HCT116 (cell line): ENCODE measurements around the gene LRP2. TPM values are rescaled to one million over a fixed set of nuclear protein-coding genes. Genes with fewer than 3 reads are reported as not detected.

Experiments
- ATAC-seq: fragments of 200-7000 bp; cut with Tn5 transposase; 2 replicates; pipeline ENCODE4 v1.9.1; 2020; ENCODE audit warnings: mild to moderate bottlenecking, moderate library complexity
- BruUV-seq: library from RNA; stranded (reverse); fragments of 400-500 nt; replicated peaks from 2 replicates; lab custom pipeline; 2021; lab: Mats Ljungman, UMichigan
- CTCF ChIA-PET: fragments of 300-600 bp; sonication (Branson Sonifier 250); formaldehyde crosslinking; loops from one replicate; lab custom pipeline; 2021; ENCODE audit warnings: antibody characterized with exemption; lab: Charles Lee
- POLR2A ChIA-PET: fragments of 300-600, 350-600 bp; sonication (Branson Sonifier 250); formaldehyde crosslinking; loops from one replicate; lab custom pipeline; 2021; ENCODE audit warnings: antibody characterized with exemption; lab: Charles Lee
- RAD21 ChIA-PET, 2 experiments: fragments of 300-600 bp; sonication (Branson Sonifier 250); formaldehyde crosslinking; loops; one replicate each; lab custom pipeline; 2023; ENCODE audit warnings: low total read pairs in 2 of 2; ENCODE audit not compliant: uncharacterized antibody in 2 of 2, unreplicated experiment in 2 of 2, low non-redundant PET in 1 of 2; lab: Charles Lee
- DNase-seq: peaks from one replicate; pipeline ENCODE4 v3.0.0-alpha.2; 2010; ENCODE audit warnings: low read depth, low spot score
- H2AFZ ChIP-seq: fragments of 200-600 bp; shearing (Covaris generic), sonication (generic); 2 replicates; pipeline ENCODE4 v1.6.1; 2017; ENCODE audit warnings: low read depth, mixed run types, mixed read lengths, antibody characterized with exemption, low read length; ENCODE audit not compliant: poor library complexity, severe bottlenecking
- H3K27ac ChIP-seq: 2 replicates; pipeline ENCODE4 v1.5.1; 2012; ENCODE audit warnings: low read depth, low read length
- H3K27me3 ChIP-seq: fragments of 200-600 bp; sonication (generic); 2 replicates; pipeline ENCODE4 v1.6.1; 2016; ENCODE audit warnings: mixed run types, low read length, mixed read lengths; ENCODE audit not compliant: insufficient read depth
- H3K36me3 ChIP-seq, 2 experiments: fragments of 200-500 bp in 1 of 2; fragments of 200-600 bp in 1 of 2; sonication (Bioruptor generic) in 1 of 2; sonication (generic) in 1 of 2; 2 replicates each; pipeline versions ENCODE4 v1.5.1 to v1.6.1; 2014 to 2016; ENCODE audit warnings: low read length in 2 of 2, inconsistent platforms in 1 of 2, mixed read lengths in 1 of 2, mixed run types in 1 of 2; ENCODE audit not compliant: insufficient read depth in 2 of 2, control insufficient read depth in 1 of 2
- H3K4me1 ChIP-seq, 2 experiments: fragments of 200-600 bp in 1 of 2; sonication (generic) in 1 of 2; 2 replicates each; pipeline versions ENCODE4 v1.5.1 to v1.6.1; 2012 to 2017; ENCODE audit warnings: low read length in 2 of 2, inconsistent platforms in 1 of 2, mild to moderate bottlenecking in 1 of 2, mixed read lengths in 1 of 2, mixed run types in 1 of 2, moderate library complexity in 1 of 2; ENCODE audit not compliant: insufficient read depth in 2 of 2, control insufficient read depth in 1 of 2
- H3K4me2 ChIP-seq: fragments of 200-600 bp; sonication (generic); 2 replicates; pipeline ENCODE4 v1.6.1; 2017; ENCODE audit warnings: mixed run types, low read length, mixed read lengths
- H3K4me3 ChIP-seq, 2 experiments: fragments of 200-600 bp in 1 of 2; sonication (generic) in 1 of 2; replicated peaks in 1 of 2; 2 replicates each; pipeline ENCODE4 v1.5.1; 2011 to 2016; ENCODE audit warnings: low read length in 2 of 2, control low read depth in 1 of 2, low read depth in 1 of 2, mild to moderate bottlenecking in 1 of 2, mixed read lengths in 1 of 2, mixed run types in 1 of 2
- H3K79me2 ChIP-seq: fragments of 200-600 bp; sonication (generic); 2 replicates; pipeline ENCODE4 v1.6.1; 2017; ENCODE audit warnings: mild to moderate bottlenecking, mixed run types, low read length, moderate library complexity, mixed read lengths; ENCODE audit not compliant: insufficient read depth
- H3K9ac ChIP-seq: fragments of 200-600 bp; sonication (generic); 2 replicates; pipeline ENCODE4 v1.6.1; 2016; ENCODE audit warnings: low read length, mixed read lengths
- H3K9me2 ChIP-seq: fragments of 200-600 bp; sonication (generic), shearing (Covaris generic); 2 replicates; pipeline ENCODE4 v1.6.1; 2017; ENCODE audit warnings: mixed run types, mild to moderate bottlenecking, moderate library complexity; ENCODE audit not compliant: insufficient read depth
- H3K9me3 ChIP-seq, 2 experiments: fragments of 200-500 bp in 1 of 2; fragments of 200-600 bp in 1 of 2; sonication (Bioruptor generic) in 1 of 2; sonication (generic) in 1 of 2; 2 replicates each; pipeline ENCODE4 v1.6.1; 2014 to 2017; ENCODE audit warnings: low read length in 2 of 2, mixed read lengths in 2 of 2, inconsistent platforms in 1 of 2, low read depth in 1 of 2, mild to moderate bottlenecking in 1 of 2, mixed run types in 1 of 2, moderate library complexity in 1 of 2; ENCODE audit not compliant: control insufficient read depth in 1 of 2, insufficient read depth in 1 of 2
- H4K20me1 ChIP-seq: fragments of 200-600 bp; sonication (generic), shearing (Covaris generic); 2 replicates; pipeline ENCODE4 v1.6.1; 2017; ENCODE audit warnings: mixed run types, mild to moderate bottlenecking, moderate library complexity; ENCODE audit not compliant: insufficient read depth
- CTCF ChIP-seq, 3 experiments: fragments of 200-600 bp in 1 of 3; sonication (generic) in 1 of 3; IDR thresholded peaks in 2 of 3; conservative IDR thresholded peaks in 1 of 3; 2 replicates each; pipeline ENCODE4 v1.5.1; 2012 to 2017; ENCODE audit warnings: low read depth in 2 of 3, low read length in 2 of 3, antibody characterized with exemption in 1 of 3, borderline replicate concordance in 1 of 3, control low read depth in 1 of 3, mild to moderate bottlenecking in 1 of 3, mixed read lengths in 1 of 3, mixed run types in 1 of 3, moderate library complexity in 1 of 3; ENCODE audit not compliant: insufficient read depth in 1 of 3
- JUND ChIP-seq: IDR thresholded peaks from 2 replicates; pipeline ENCODE4 v1.6.1; 2012
- RAD21 ChIP-seq: IDR thresholded peaks from 2 replicates; pipeline ENCODE4 v1.6.1; 2012; ENCODE audit warnings: low read depth, mild to moderate bottlenecking
- intact Hi-C: fragments of 100-400 bp; cut with micrococcal nuclease; formaldehyde crosslinking; loops from 2 replicates; pipeline ENCODE4 v1.10.0; 2022
- total RNA-seq: library from RNA; stranded (reverse); gene quantifications from one replicate; pipeline ENCODE4 v1.2.1, GENCODE V29; 2021; ENCODE audit not compliant: unreplicated experiment

LRP2 gene
- total RNA-seq, 1 experiment from 2014 or later = 0.20 TPM

- no TSS peak for BruUV-seq
- no peaks in the 10 kb centered on the region for H3K36me3 ChIP-seq
- ChIA-PET CTCF (interaction anchor here (0.6 to 3.7 kb wide), 12 partner anchors 10 to 1193 kb away, joined by 3 to 31 read pairs (median 8); no protein-coding TSS in a partner anchor), RAD21 (interaction anchor here (0.8 to 1.2 kb wide), 5 partner anchors 21 to 166 kb away, joined by 3 to 6 read pairs (median 3); no protein-coding TSS in a partner anchor), POLR2A (interaction anchor here (1.0 kb wide), 1 partner anchor 112 kb away, joined by 4 read pairs; no protein-coding TSS in a partner anchor)
- no peak overlapping the region for H3K27ac ChIP-seq
- intact Hi-C loops = loop anchor here (1.0 to 10.0 kb wide), 6 partner anchors 23 to 818 kb away; no protein-coding TSS in a partner anchor
- H3K27me3 ChIP-seq = peaks cover 5% of the 10 kb centered on the region; the same call in 1 of the 2 replicates
- DNase-seq = peak; percentile 67
- peak overlapping the region; percentile 58 for H3K4me2 ChIP-seq
- peaks cover 0 to 8% of the 10 kb centered on the region in 2 experiments; a peak in 1 of 4 replicates for H3K4me1 ChIP-seq
- ATAC-seq = peak; percentile 99
- H3K9me2 ChIP-seq = no peaks in the 10 kb centered on the region
- H3K4me3 ChIP-seq = no peak overlapping the region
- TF ChIP-seq JUND (no peak), RAD21 (peak; percentile 92), CTCF (IDR thresholded peaks at IDR 0.05 in 2 of 3, conservative IDR thresholded peaks at IDR 0.05 in 1 of 3; ENCODE audit: borderline replicate concordance in 1 of 3, insufficient read depth in 1 of 3, low read depth in 2 of 3, low read length in 2 of 3) (peak; percentile 84 to 97 (median 88))
- H3K79me2 ChIP-seq = no peaks in the 10 kb centered on the region
- no peak overlapping the region for H3K9ac ChIP-seq
- H4K20me1 ChIP-seq = no peaks in the 10 kb centered on the region
- peak overlapping the region; percentile 79 for H2AFZ ChIP-seq
- H3K9me3 ChIP-seq = no peaks in the 10 kb centered on the region
Measured at GRCh38 chr2:169109502-169110409, 252.6 kb downstream of the LRP2 start.
